Panc1 (cell line): ENCODE measurements around the gene CAPN8. TPM values are rescaled to one million over a fixed set of nuclear protein-coding genes. Genes with fewer than 3 reads are reported as not detected.

ENCODE experiments used
- ATAC-seq: fragments of 200-7000 bp; cut with Tn5 transposase; 2 replicates; pipeline ENCODE4 v1.9.1; 2020; ENCODE audit warnings: mild to moderate bottlenecking, moderate library complexity
- BruUV-seq: library from RNA; stranded (reverse); fragments of 400-500 nt; replicated peaks from 2 replicates; lab custom pipeline; 2021; lab: Mats Ljungman, UMichigan
- CTCF ChIA-PET: fragments of 300-600 bp; sonication (Branson Sonifier 250); formaldehyde crosslinking; loops from one replicate; lab custom pipeline; 2022; ENCODE audit warnings: antibody characterized with exemption; lab: Charles Lee
- POLR2A ChIA-PET: fragments of 300-600 bp; sonication (Branson Sonifier 250); formaldehyde crosslinking; loops from one replicate; lab custom pipeline; 2022; ENCODE audit warnings: antibody characterized with exemption; lab: Charles Lee
- DNase-seq: peaks from one replicate; pipeline ENCODE4 v3.0.0-alpha.2; 2010; ENCODE audit warnings: low read depth, low spot score
- H3K27ac ChIP-seq: 2 replicates; pipeline ENCODE4 v1.5.1; 2011; ENCODE audit warnings: mild to moderate bottlenecking, low read length, inconsistent platforms
- H3K27me3 ChIP-seq: fragments of 200-500 bp; sonication (Bioruptor generic); 2 replicates; pipeline ENCODE4 v1.6.0; 2014; ENCODE audit warnings: low read length, inconsistent platforms; ENCODE audit not compliant: control insufficient read depth, insufficient read depth
- H3K36me3 ChIP-seq: fragments of 200-500 bp; sonication (Bioruptor generic); 2 replicates; pipeline ENCODE4 v1.5.1; 2014; ENCODE audit warnings: inconsistent platforms, mild to moderate bottlenecking, low read length, moderate library complexity; ENCODE audit not compliant: control insufficient read depth, insufficient read depth
- H3K4me1 ChIP-seq: 2 replicates; pipeline ENCODE4 v1.5.1; 2011; ENCODE audit warnings: inconsistent platforms, mild to moderate bottlenecking, low read length, moderate library complexity; ENCODE audit not compliant: control insufficient read depth, insufficient read depth
- H3K4me3 ChIP-seq, 2 experiments: 2 replicates each; pipeline ENCODE4 v1.5.1; 2011 to 2012; ENCODE audit warnings: low read depth in 2 of 2, low read length in 2 of 2, mild to moderate bottlenecking in 2 of 2, inconsistent platforms in 1 of 2, moderate library complexity in 1 of 2
- H3K9me3 ChIP-seq: fragments of 200-500 bp; sonication (Bioruptor generic); 2 replicates; pipeline ENCODE4 v1.5.1; 2014; ENCODE audit warnings: low read depth, mild to moderate bottlenecking, inconsistent platforms, low read length, moderate library complexity; ENCODE audit not compliant: control insufficient read depth, insufficient read depth
- CTCF ChIP-seq: fragments of 450-650 bp; IDR thresholded peaks from 2 replicates; pipeline ENCODE4 v1.5.1; 2017; ENCODE audit warnings: mild to moderate bottlenecking
- POLR2AphosphoS5 ChIP-seq: IDR thresholded peaks from 2 replicates; pipeline ENCODE4 v1.6.1; 2012; ENCODE audit warnings: mild to moderate bottlenecking, low read depth, low read length, moderate library complexity
- REST ChIP-seq, 2 experiments: IDR thresholded peaks; 2 replicates each; pipeline ENCODE4 v1.6.1; 2011 to 2012; ENCODE audit warnings: low read depth in 2 of 2, control low read depth in 1 of 2, low read length in 1 of 2, mild to moderate bottlenecking in 1 of 2, moderate library complexity in 1 of 2; ENCODE audit not compliant: insufficient read depth in 1 of 2
- SIN3A ChIP-seq: IDR thresholded peaks from 2 replicates; pipeline ENCODE4 v1.6.1; 2012; ENCODE audit warnings: low read depth, mild to moderate bottlenecking, low read length, moderate library complexity, borderline replicate concordance; ENCODE audit not compliant: insufficient read depth
- TCF7L2 ChIP-seq: IDR thresholded peaks from 2 replicates; pipeline ENCODE4 v1.6.1; 2011; ENCODE audit warnings: mild to moderate bottlenecking, low read depth, low read length, inconsistent platforms
- in situ Hi-C: cut with HindIII; loops from 2 replicates; pipeline ENCODE4 v1.10.0; 2016; ENCODE audit warnings: low sequenced_read_pairs, low pct_unique_long_range_greater_than_20kb
- intact Hi-C: fragments of 100-400 bp; cut with micrococcal nuclease; formaldehyde crosslinking; loops from one replicate; pipeline ENCODE4 v1.10.0; 2022; ENCODE audit not compliant: unreplicated experiment
- total RNA-seq: library from RNA; stranded (reverse); gene quantifications from one replicate; pipeline ENCODE4 v1.2.1, GENCODE V29; 2021; ENCODE audit not compliant: unreplicated experiment

CAPN8 gene
- total RNA-seq, 1 experiment from 2014 or later = 0.28 TPM

- no peaks in the 10 kb centered on the region for H3K36me3 ChIP-seq
- H3K27ac ChIP-seq = no peak overlapping the region
- no peaks in the 10 kb centered on the region for H3K9me3 ChIP-seq
- H3K4me1 ChIP-seq = no peaks in the 10 kb centered on the region
- H3K27me3 ChIP-seq = no peaks in the 10 kb centered on the region
- intact Hi-C loops = no loop called here
- CTCF ChIA-PET = no interaction called here
- no peak for ATAC-seq
- BruUV-seq = no TSS peak
- POLR2A ChIA-PET = no interaction called here
- in situ Hi-C loops = no loop called here
- DNase-seq = no peak
- TF ChIP-seq REST (IDR thresholded peaks at IDR 0.05; ENCODE audit: insufficient read depth in 1 of 2, low read depth in 2 of 2, low read length in 1 of 2) (no peak), POLR2AphosphoS5 (no peak), CTCF (no peak)
- no peak overlapping the region for H3K4me3 ChIP-seq
Measured at GRCh38 chr1:223611936-223612335, 53.6 kb downstream of the CAPN8 start.

- no peak for DNase-seq
- ChIA-PET CTCF (no interaction called here), POLR2A (no interaction called here)
- Histone ChIP-seq H3K27me3 (no peaks in the 10 kb centered on the region), H3K27ac (no peak overlapping the region), H3K4me3 (no peak overlapping the region), H3K4me1 (no peaks in the 10 kb centered on the region), H3K9me3 (no peaks in the 10 kb centered on the region), H3K36me3 (no peaks in the 10 kb centered on the region)
- BruUV-seq = no TSS peak
- in situ Hi-C loops (no loop called here), intact Hi-C loops (no loop called here)
- no peak for TF ChIP-seq REST (IDR thresholded peaks at IDR 0.05; ENCODE audit: insufficient read depth in 1 of 2, low read depth in 2 of 2, low read length in 1 of 2)
- TF ChIP-seq POLR2AphosphoS5 = no peak
- TF ChIP-seq SIN3A = no peak
- TF ChIP-seq TCF7L2 = no peak
- no peak for ATAC-seq
Measured at GRCh38 chr1:223609977-223610376, 55.5 kb downstream of the CAPN8 start.
